Measurements from ENCODE around the gene ATAT1.

- no peak for TF ChIP-seq FOXM1 (IDR thresholded peaks at IDR 0.05; ENCODE audit: borderline replicate concordance, low read depth)
- no peak for TF ChIP-seq REST (IDR thresholded peaks at IDR 0.05; ENCODE audit: low read depth)
- TF ChIP-seq EP300 (IDR thresholded peaks at IDR 0.05; ENCODE audit: borderline replicate concordance): no peak
- TF ChIP-seq TCF12 (IDR thresholded peaks at IDR 0.05; ENCODE audit: low read depth): no peak
- TF ChIP-seq, protein P1, sequence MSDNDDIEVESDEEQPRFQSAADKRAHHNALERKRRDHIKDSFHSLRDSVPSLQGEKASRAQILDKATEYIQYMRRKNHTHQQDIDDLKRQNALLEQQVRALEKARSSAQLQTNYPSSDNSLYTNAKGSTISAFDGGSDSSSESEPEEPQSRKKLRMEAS (IDR thresholded peaks at IDR 0.05): no peak
- no peak for TF ChIP-seq TAF1 (IDR thresholded peaks at IDR 0.05; ENCODE audit: low read depth)
- TF ChIP-seq RAD21 (IDR thresholded peaks at IDR 0.05; ENCODE audit: low read depth): no peak
- TF ChIP-seq YY1 (IDR thresholded peaks at IDR 0.05; ENCODE audit: low read depth): no peak
- TF ChIP-seq CREB1 (IDR thresholded peaks at IDR 0.05; ENCODE audit: low read depth): no peak
- TF ChIP-seq, protein P2, sequence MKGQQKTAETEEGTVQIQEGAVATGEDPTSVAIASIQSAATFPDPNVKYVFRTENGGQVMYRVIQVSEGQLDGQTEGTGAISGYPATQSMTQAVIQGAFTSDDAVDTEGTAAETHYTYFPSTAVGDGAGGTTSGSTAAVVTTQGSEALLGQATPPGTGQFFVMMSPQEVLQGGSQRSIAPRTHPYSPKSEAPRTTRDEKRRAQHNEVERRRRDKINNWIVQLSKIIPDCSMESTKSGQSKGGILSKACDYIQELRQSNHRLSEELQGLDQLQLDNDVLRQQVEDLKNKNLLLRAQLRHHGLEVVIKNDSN (IDR thresholded peaks at IDR 0.05): no peak
- no peak for TF ChIP-seq ZBTB7A (IDR thresholded peaks at IDR 0.05; ENCODE audit: low read depth)
- TF ChIP-seq CEBPB (IDR thresholded peaks at IDR 0.05): no peak
- TF ChIP-seq EGR1 (IDR thresholded peaks at IDR 0.05): no peak
These were observed 7.1 kb upstream of the ATAT1 start for GRCh38 chr6:30619561-30619960.
